Brain microvascular endothelial cell (primary cell): Measurements from ENCODE around the gene TMEM91.
"Not testable (repeated sequence)": the region's sequence is repeated elsewhere in the genome, so short reads cannot be mapped to it uniquely, and the experiment has no call there.

Source experiments
- DNase-seq: peaks from one replicate; pipeline ENCODE4 v3.0.0-alpha.2; 2020
- H3K27ac ChIP-seq: fragments of 250-450 bp; sonication (Bioruptor Pico); 2 replicates; pipeline ENCODE4 v1.5.1; 2020; ENCODE audit warnings: mild to moderate bottlenecking, moderate library complexity
- H3K27me3 ChIP-seq: fragments of 250-450 bp; sonication (Bioruptor Pico); replicated peaks from 2 replicates; pipeline ENCODE4 v1.5.1; 2020; ENCODE audit warnings: mild to moderate bottlenecking
- H3K36me3 ChIP-seq: fragments of 250-450 bp; sonication (Bioruptor Pico); replicated peaks from 2 replicates; pipeline ENCODE4 v1.5.1; 2020; ENCODE audit warnings: mild to moderate bottlenecking
- H3K4me3 ChIP-seq: 2 replicates; pipeline ENCODE4 v1.5.1; 2011; ENCODE audit warnings: low read depth, mild to moderate bottlenecking, control low read depth, low read length, moderate library complexity
- in situ Hi-C: cut with HindIII; loops from 2 replicates; pipeline ENCODE4 v1.10.0; 2017; ENCODE audit warnings: low sequenced_read_pairs, low pct_ligation_motif_present
- TF ChIP-seq, protein P1 (sequence below): IDR thresholded peaks from 2 replicates; pipeline ENCODE4 v1.5.1; 2011; ENCODE audit warnings: low read depth, mild to moderate bottlenecking, moderate library complexity, low read length, control low read depth, inconsistent platforms; ENCODE audit errors: missing control alignments

TMEM91 gene

DNA sequence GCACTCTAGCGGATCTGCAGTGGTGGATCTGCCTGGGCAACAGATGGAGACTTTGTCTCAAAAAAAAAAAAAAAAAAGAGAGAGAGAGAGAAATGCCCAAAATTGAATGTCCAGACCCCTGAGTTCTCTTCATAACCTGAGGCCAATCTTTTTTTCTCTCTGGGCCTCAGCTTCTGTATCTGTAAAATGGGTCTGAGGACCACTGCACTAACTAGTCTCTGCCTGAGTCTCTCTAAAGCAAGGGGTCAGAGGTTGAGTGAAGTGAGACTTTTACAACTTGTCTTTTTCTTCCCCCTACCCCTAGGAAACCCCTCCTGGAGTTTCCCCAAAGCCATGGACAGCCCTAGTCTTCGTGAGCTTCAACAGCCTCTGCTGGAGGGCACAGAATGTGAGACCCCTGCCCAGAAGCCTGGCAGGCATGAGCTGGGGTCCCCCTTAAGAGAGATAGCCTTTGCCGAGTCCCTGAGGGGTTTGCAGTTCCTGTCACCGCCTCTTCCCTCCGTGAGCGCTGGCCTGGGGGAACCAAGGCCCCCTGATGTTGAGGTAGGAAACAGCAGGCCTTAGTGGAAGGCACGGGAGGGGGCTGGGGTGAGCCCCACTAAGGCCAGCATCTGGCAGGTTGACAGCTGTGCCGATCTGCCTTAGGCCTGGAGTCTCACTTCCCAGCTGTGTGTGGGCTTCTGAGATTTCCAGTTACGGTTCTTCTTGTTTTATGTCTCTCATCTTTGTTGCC is 1.8 kb downstream of the TMEM91 start:
- H3K4me3 ChIP-seq: no peak overlapping the region
- no peaks in the 10 kb centered on the region for H3K27me3 ChIP-seq
- no peak overlapping the region for H3K27ac ChIP-seq
- in situ Hi-C loops: no loop called here
- DNase-seq: no peak
- H3K36me3 ChIP-seq: no peaks in the 10 kb centered on the region
- TF ChIP-seq, protein P1, sequence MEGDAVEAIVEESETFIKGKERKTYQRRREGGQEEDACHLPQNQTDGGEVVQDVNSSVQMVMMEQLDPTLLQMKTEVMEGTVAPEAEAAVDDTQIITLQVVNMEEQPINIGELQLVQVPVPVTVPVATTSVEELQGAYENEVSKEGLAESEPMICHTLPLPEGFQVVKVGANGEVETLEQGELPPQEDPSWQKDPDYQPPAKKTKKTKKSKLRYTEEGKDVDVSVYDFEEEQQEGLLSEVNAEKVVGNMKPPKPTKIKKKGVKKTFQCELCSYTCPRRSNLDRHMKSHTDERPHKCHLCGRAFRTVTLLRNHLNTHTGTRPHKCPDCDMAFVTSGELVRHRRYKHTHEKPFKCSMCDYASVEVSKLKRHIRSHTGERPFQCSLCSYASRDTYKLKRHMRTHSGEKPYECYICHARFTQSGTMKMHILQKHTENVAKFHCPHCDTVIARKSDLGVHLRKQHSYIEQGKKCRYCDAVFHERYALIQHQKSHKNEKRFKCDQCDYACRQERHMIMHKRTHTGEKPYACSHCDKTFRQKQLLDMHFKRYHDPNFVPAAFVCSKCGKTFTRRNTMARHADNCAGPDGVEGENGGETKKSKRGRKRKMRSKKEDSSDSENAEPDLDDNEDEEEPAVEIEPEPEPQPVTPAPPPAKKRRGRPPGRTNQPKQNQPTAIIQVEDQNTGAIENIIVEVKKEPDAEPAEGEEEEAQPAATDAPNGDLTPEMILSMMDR: peak; percentile 54

DNA sequence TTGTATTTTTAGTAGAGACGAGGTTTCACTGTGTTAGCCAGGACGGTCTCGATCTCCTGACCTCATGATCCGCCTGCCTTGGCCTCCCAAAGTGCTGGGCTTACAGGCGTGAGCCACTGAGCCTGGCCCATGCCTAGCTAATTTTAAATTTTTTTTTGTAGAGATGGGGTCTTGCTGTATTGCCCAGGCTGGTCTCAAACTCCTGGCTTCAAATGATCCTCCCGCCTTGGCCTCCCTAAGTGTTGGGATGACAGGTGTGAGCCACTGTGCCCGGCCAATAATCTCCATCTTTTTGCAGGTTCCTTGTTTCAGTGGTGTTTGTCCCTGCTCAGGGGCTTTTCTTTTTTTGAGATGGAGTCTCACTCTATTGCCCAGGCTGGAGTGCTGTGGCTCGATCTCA is 5.2 kb downstream of the TMEM91 start:
- H3K36me3 ChIP-seq, H3K4me3 ChIP-seq, H3K27me3 ChIP-seq, DNase-seq, H3K27ac ChIP-seq, in situ Hi-C loops: not testable (repeated sequence)

DNA sequence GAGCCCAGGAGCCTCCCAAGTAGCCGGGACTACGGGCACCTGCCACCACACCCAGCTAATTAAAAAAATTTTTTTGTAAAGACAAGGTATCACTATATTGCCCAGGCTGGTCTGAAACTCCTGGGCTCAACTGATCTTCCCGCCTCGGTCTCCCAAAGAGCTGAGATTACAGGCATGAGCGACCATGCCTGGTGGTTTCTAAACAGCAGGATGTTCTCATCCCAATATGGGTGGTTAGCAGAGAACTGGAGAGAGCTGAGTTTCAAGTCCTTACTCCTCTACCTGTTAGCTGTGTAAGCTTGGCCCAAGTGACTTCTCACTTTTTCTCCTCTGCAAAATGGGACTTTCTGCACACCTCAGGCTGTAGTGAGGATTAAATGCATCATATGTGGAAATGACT is 8.0 kb downstream of the TMEM91 start:
- in situ Hi-C loops: no loop called here
- peaks cover 7% of the 10 kb centered on the region for H3K36me3 ChIP-seq
- H3K27me3 ChIP-seq: no peaks in the 10 kb centered on the region
- no peak overlapping the region for H3K4me3 ChIP-seq
- no peak overlapping the region for H3K27ac ChIP-seq
- DNase-seq: no peak
- TF ChIP-seq, protein P1: no peak

DNA sequence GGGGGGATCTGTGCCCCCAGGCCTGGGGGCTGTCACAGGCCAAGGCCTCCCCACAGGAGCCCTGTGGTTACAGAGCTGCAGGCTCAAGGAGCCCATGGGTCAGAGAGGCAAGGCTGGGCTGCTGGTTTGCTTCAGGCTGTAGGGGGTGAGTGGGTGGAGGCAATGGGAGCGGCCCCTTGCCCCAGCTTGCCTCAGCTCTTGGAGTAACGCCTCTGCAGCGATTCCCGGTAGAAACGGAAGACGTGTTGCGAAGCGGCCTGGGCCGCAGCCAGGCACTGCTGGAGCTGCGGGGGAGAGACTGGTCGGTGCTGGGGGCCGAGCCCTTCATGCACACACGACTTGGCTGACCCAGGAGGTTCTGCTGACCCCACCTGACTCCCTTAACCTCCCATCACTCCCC is 10.1 kb downstream of the TMEM91 start:
- DNase-seq: no peak

DNA sequence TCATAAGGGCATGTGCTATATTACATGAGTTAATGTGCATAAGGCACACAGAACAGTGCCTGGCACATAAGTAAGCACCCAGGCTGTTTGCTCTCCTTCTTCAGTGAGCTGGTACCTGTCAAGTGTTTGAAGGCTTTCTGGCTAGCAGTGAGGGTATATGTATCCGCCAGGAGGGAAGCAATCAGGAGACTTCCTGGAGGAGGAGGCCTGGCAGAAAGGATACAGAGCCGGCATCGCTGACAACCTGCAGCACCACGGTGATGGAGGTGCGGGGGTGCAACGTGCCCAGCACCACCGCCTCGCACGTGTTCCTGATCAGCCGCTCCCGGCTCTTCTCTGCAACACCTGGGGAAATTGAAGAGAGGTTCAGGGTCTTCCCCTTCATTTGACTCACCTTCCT is 15.3 kb downstream of the TMEM91 start:
- in situ Hi-C loops: no loop called here
- peaks cover 24% of the 10 kb centered on the region for H3K36me3 ChIP-seq
- H3K27ac ChIP-seq: no peak overlapping the region
- TF ChIP-seq, protein P1: no peak
- H3K27me3 ChIP-seq: no peaks in the 10 kb centered on the region
- no peak for DNase-seq
- no peak overlapping the region for H3K4me3 ChIP-seq

More for the DNA sequence above, 10.1 kb downstream of the TMEM91 start:
- H3K27ac ChIP-seq: no peak overlapping the region
- TF ChIP-seq, protein P1: no peak
- H3K4me3 ChIP-seq: no peak overlapping the region
- H3K27me3 ChIP-seq: no peaks in the 10 kb centered on the region
- H3K36me3 ChIP-seq: peaks cover 18% of the 10 kb centered on the region
- in situ Hi-C loops: no loop called here

DNA sequence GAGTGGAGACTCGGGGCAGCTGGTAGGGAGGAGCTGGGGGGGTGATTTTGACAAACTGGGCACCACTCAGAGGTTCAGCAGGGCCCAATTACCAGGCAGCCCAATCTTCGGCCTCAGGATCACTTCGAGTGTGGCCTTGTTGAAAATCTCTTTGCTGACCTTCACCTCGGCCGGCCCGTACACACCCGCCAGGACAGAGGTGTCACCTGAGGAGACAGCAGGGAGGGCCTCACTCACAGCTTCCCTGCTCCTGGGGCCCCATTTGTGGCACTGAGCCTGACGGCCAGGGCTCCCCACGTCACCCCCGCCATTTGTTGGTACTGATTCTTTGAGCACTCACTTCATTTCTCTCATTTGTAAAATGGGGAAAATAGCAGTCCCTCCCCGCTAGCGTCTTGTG is 16.4 kb downstream of the TMEM91 start:
- H3K4me3 ChIP-seq: no peak overlapping the region
- H3K27me3 ChIP-seq: no peaks in the 10 kb centered on the region
- H3K27ac ChIP-seq: no peak overlapping the region
- peaks cover 24% of the 10 kb centered on the region for H3K36me3 ChIP-seq
- no peak for DNase-seq
- TF ChIP-seq, protein P1: no peak
- in situ Hi-C loops: no loop called here
